Liver (tissue), 9 donors: ENCODE results near the gene PCSK1. TPM values are rescaled to one million over a fixed set of nuclear protein-coding genes. Genes with fewer than 3 reads are reported as not detected.
"Not testable (repeated sequence)": the region's sequence is repeated elsewhere in the genome, so short reads cannot be mapped to it uniquely, and the experiment has no call there.

Experiments used
- DNase-seq: peaks from one replicate; pipeline ENCODE4 v3.0.0-alpha.2; 2017; ENCODE audit warnings: low spot score
- H3K27ac ChIP-seq, 2 donors: one replicate each; pipeline ENCODE4 v1.7.0; 2013; ENCODE audit warnings: inconsistent platforms in 2 of 2, low read length in 2 of 2, control low read depth in 1 of 2, low read depth in 1 of 2, mild to moderate bottlenecking in 1 of 2
- H3K27me3 ChIP-seq, 4 donors: one replicate each; pipeline versions ENCODE4 v1.6.1 to v1.7.0; 2013; ENCODE audit warnings: low read length in 3 of 4, inconsistent platforms in 1 of 4, mild to moderate bottlenecking in 1 of 4, moderate library complexity in 1 of 4; ENCODE audit not compliant: control insufficient read depth in 4 of 4, insufficient read depth in 4 of 4
- H3K36me3 ChIP-seq, 4 donors: one replicate each; pipeline versions ENCODE4 v1.6.1 to v1.7.0; 2013; ENCODE audit warnings: low read length in 3 of 4, mild to moderate bottlenecking in 3 of 4, low read depth in 1 of 4, moderate library complexity in 1 of 4; ENCODE audit not compliant: control insufficient read depth in 4 of 4, insufficient read depth in 3 of 4
- H3K4me1 ChIP-seq, 4 donors: one replicate each; pipeline versions ENCODE4 v1.6.1 to v1.7.0; 2013; ENCODE audit warnings: low read length in 3 of 4, mild to moderate bottlenecking in 3 of 4, moderate library complexity in 1 of 4; ENCODE audit not compliant: control insufficient read depth in 4 of 4, insufficient read depth in 4 of 4
- H3K4me3 ChIP-seq, 3 donors: one replicate each; pipeline versions ENCODE4 v1.6.1 to v1.7.0; 2013; ENCODE audit warnings: low read length in 3 of 3, control low read depth in 1 of 3, low read depth in 1 of 3, mild to moderate bottlenecking in 1 of 3
- H3K9ac ChIP-seq, 2 donors: one replicate each; pipeline ENCODE4 v1.7.0; 2013; ENCODE audit warnings: low read length in 2 of 2, mild to moderate bottlenecking in 2 of 2, moderate library complexity in 2 of 2, control low read depth in 1 of 2, low read depth in 1 of 2
- H3K9me3 ChIP-seq, 4 donors: one replicate each; pipeline versions ENCODE4 v1.6.1 to v1.7.0; 2013; ENCODE audit warnings: low read length in 3 of 4; ENCODE audit not compliant: control insufficient read depth in 4 of 4
- ATF3 ChIP-seq: IDR thresholded peaks from 2 replicates; pipeline ENCODE4 v1.6.1; 2016; ENCODE audit warnings: antibody characterized with exemption
- EGR1 ChIP-seq, 2 donors: IDR thresholded peaks; 2 replicates each; pipeline ENCODE4 v1.6.1; 2016 to 2018; ENCODE audit warnings: antibody characterized with exemption in 2 of 2, low read depth in 2 of 2
- FOXA1 ChIP-seq: IDR thresholded peaks from 2 replicates; pipeline ENCODE4 v1.6.1; 2016; ENCODE audit warnings: antibody characterized with exemption
- FOXA2 ChIP-seq: IDR thresholded peaks from 2 replicates; pipeline ENCODE4 v1.6.1; 2016; ENCODE audit warnings: antibody characterized with exemption
- GABPA ChIP-seq, 2 donors: IDR thresholded peaks in 1 of 2; conservative IDR thresholded peaks in 1 of 2; 2 replicates each; pipeline ENCODE4 v1.6.1; 2016; ENCODE audit warnings: antibody characterized with exemption in 2 of 2, mild to moderate bottlenecking in 1 of 2, moderate library complexity in 1 of 2
- HNF4G ChIP-seq: IDR thresholded peaks from 2 replicates; pipeline ENCODE4 v1.6.1; 2016; ENCODE audit warnings: antibody characterized with exemption
- JUND ChIP-seq, 2 donors: IDR thresholded peaks; 2 replicates each; pipeline ENCODE4 v1.6.1; 2016; ENCODE audit warnings: antibody characterized with exemption in 2 of 2
- MAX ChIP-seq: IDR thresholded peaks from 2 replicates; pipeline ENCODE4 v1.6.1; 2016; ENCODE audit warnings: antibody characterized with exemption
- NR2F2 ChIP-seq: IDR thresholded peaks from 2 replicates; pipeline ENCODE4 v1.6.1; 2016; ENCODE audit warnings: antibody characterized with exemption
- RAD21 ChIP-seq, 2 donors: IDR thresholded peaks; 2 replicates each; pipeline ENCODE4 v1.6.1; 2016; ENCODE audit warnings: antibody characterized with exemption in 2 of 2, mild to moderate bottlenecking in 2 of 2
- REST ChIP-seq: IDR thresholded peaks from 2 replicates; pipeline ENCODE4 v1.6.1; 2016; ENCODE audit warnings: antibody characterized with exemption, mild to moderate bottlenecking
- RXRA ChIP-seq, 2 donors: IDR thresholded peaks; 2 replicates each; pipeline ENCODE4 v1.6.1; 2017 to 2018; ENCODE audit warnings: antibody characterized with exemption in 2 of 2, mild to moderate bottlenecking in 1 of 2
- SP1 ChIP-seq: IDR thresholded peaks from 2 replicates; pipeline ENCODE4 v1.6.1; 2018; ENCODE audit warnings: antibody characterized with exemption, mild to moderate bottlenecking
- YY1 ChIP-seq: IDR thresholded peaks from 2 replicates; pipeline ENCODE4 v1.6.1; 2016; ENCODE audit warnings: antibody characterized with exemption, mild to moderate bottlenecking
- WGBS: extraction: QIAGEN DNeasy Blood & Tissue Kit; methylation state at CpG from one replicate; pipeline ENCODE4 v1.1.7; 2013; 5-methylcytosine and 5-hydroxymethylcytosine counted together
- polyA plus RNA-seq, 2 donors: library from polyadenylated mRNA; stranded (reverse) in 1 of 2; unstranded in 1 of 2; fragments of 200-250 nt in 1 of 2; fragments of >200 nt in 1 of 2; fragmentation: Nextera tagmentation in 1 of 2; extraction: Ambion mirVana in 1 of 2; gene quantifications; one replicate each; pipeline versions ENCODE4 v1.2.1 to v1.2.3, GENCODE V29; 2013 to 2015
- total RNA-seq, 2 donors: library from RNA; depleted of rRNA; stranded (reverse); fragments of >200 nt; gene quantifications; one replicate each; pipeline ENCODE4 v1.2.3, GENCODE V29; 2014
- donor health status: healthy.
- donor health status: healthy.
- donor health status: healthy.
- donor health status: healthy.
- donor health status: healthy.

The PCSK1 gene
- total and polyA plus RNA-seq, 4 donors, result 0.01 to 0.09 (median 0.08) TPM

GRCh38 chr5:96407436-96407835 lies 25.6 kb downstream of the PCSK1 start:
- no peaks in the 10 kb centered on the region for H3K4me1 ChIP-seq
- H3K9ac ChIP-seq, result no peak overlapping the region
- no peaks in the 10 kb centered on the region for H3K9me3 ChIP-seq
- H3K36me3 ChIP-seq, result no peaks in the 10 kb centered on the region
- no peak overlapping the region for H3K27ac ChIP-seq
- H3K4me3 ChIP-seq, result no peak overlapping the region
- no peaks in the 10 kb centered on the region for H3K27me3 ChIP-seq
- DNase-seq, result no peak
- TF ChIP-seq ATF3, result no peak
- no peak for TF ChIP-seq FOXA2
- no peak for TF ChIP-seq RAD21 (IDR thresholded peaks at IDR 0.05)
- TF ChIP-seq HNF4G, result no peak
- no peak for TF ChIP-seq EGR1 (IDR thresholded peaks at IDR 0.05; ENCODE audit: low read depth in 2 of 2)
- no peak for TF ChIP-seq MAX
- TF ChIP-seq RXRA (IDR thresholded peaks at IDR 0.05), result no peak

- WGBS, result 76% methylated on average over 3 of the region's 3 CpGs
- H3K36me3 ChIP-seq, result no peaks in the 10 kb centered on the region
- no peak for TF ChIP-seq ATF3
- no peak for TF ChIP-seq GABPA (IDR thresholded peaks at IDR 0.05 in 1 of 2, conservative IDR thresholded peaks at IDR 0.05 in 1 of 2)
- no peak for TF ChIP-seq MAX
- TF ChIP-seq HNF4G, result no peak
- no peak for TF ChIP-seq RXRA (IDR thresholded peaks at IDR 0.05)
Measured at GRCh38 chr5:96404191-96404867, 28.7 kb downstream of the PCSK1 start.

GRCh38 chr5:96402500-96402899 lies 30.5 kb downstream of the PCSK1 start:
- no peak for DNase-seq
- Histone ChIP-seq H3K4me3 (no peak overlapping the region), H3K27me3 (no peaks in the 10 kb centered on the region), H3K27ac (no peak overlapping the region), H3K9ac (no peak overlapping the region), H3K4me1 (no peaks in the 10 kb centered on the region), H3K36me3 (no peaks in the 10 kb centered on the region), H3K9me3 (no peaks in the 10 kb centered on the region)
- TF ChIP-seq FOXA1 (no peak), JUND (IDR thresholded peaks at IDR 0.05) (no peak), HNF4G (no peak), FOXA2 (no peak), SP1 (no peak), RAD21 (IDR thresholded peaks at IDR 0.05) (no peak)
- WGBS, result 90% methylated on average over 6 of the region's 6 CpGs

More at GRCh38 chr5:96404191-96404867, 28.7 kb downstream of the PCSK1 start:
- Histone ChIP-seq H3K9ac (no peak overlapping the region), H3K4me1 (no peaks in the 10 kb centered on the region), H3K9me3 (no peaks in the 10 kb centered on the region), H3K27ac (no peak overlapping the region), H3K27me3 (no peaks in the 10 kb centered on the region), H3K4me3 (no peak overlapping the region)
- no peak for DNase-seq

- H3K27me3 ChIP-seq, result no peaks in the 10 kb centered on the region
- no peaks in the 10 kb centered on the region for H3K4me1 ChIP-seq
- H3K27ac ChIP-seq, result no peak overlapping the region
- H3K9ac ChIP-seq, result no peak overlapping the region
- no peaks in the 10 kb centered on the region for H3K9me3 ChIP-seq
- 92% methylated on average over 1 of the region's 1 CpG for WGBS
- no peaks in the 10 kb centered on the region for H3K36me3 ChIP-seq
- DNase-seq, result no peak
- TF ChIP-seq HNF4G (no peak), GABPA (IDR thresholded peaks at IDR 0.05 in 1 of 2, conservative IDR thresholded peaks at IDR 0.05 in 1 of 2) (no peak), RAD21 (IDR thresholded peaks at IDR 0.05) (no peak), MAX (no peak), YY1 (no peak), NR2F2 (no peak), SP1 (no peak), REST (no peak)
- H3K4me3 ChIP-seq, result no peak overlapping the region
Measured at GRCh38 chr5:96396878-96397277, 36.2 kb downstream of the PCSK1 start.

GRCh38 chr5:96395295-96395694 lies 37.8 kb downstream of the PCSK1 start:
- DNase-seq, H3K9me3 ChIP-seq, H3K27ac ChIP-seq, H3K4me3 ChIP-seq, H3K36me3 ChIP-seq, H3K27me3 ChIP-seq, H3K4me1 ChIP-seq, H3K9ac ChIP-seq: not testable (repeated sequence)
